ENCODE data around the gene ELN. TPM values are rescaled to one million over a fixed set of nuclear protein-coding genes. Genes with fewer than 3 reads are reported as not detected.
"Not testable (repeated sequence)": the region's sequence is repeated elsewhere in the genome, so short reads cannot be mapped to it uniquely, and the experiment has no call there.

Gene ELN
- total RNA-seq, 1 experiment from 2014 or later = 0.26 TPM

DNA sequence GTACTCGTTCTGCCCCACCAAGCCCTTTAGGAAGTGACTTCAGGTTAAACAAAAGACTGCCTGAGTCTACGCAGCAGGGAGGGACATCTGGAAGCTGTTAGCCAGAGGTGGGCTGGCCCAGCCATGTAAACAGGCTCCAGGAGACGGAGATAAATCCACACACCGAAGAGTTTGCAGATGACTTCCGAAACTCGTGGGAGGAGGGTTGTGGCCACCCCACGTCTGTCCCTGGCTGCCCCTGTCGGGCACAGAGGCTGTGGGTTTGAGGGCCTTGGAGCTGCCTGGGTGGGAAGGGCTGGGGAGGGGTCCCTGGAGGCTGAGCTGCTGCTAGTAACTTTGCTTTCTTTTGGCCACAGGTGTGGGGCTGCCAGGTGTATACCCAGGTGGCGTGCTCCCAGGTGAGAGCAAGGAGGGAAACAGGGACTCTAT lies 15.6 kb downstream of the ELN start:
- in situ Hi-C loops (cut with HindIII; ENCODE audit: low pct_unique_long_range_greater_than_20kb, low sequenced_read_pairs) = no loop called here
- intact Hi-C loops (cut with micrococcal nuclease; ENCODE audit: unreplicated experiment) = no loop called here
- Histone ChIP-seq H3K27me3 (ENCODE audit: control insufficient read depth, insufficient read depth, low read length) (no peaks in the 10 kb centered on the region), H3K4me1 (ENCODE audit: control insufficient read depth, insufficient read depth, low read length) (peaks cover 4% of the 10 kb centered on the region; the same call in 1 of the 2 replicates), H3K9me3 (ENCODE audit: control insufficient read depth, insufficient read depth, low read depth, low read length) (no peaks in the 10 kb centered on the region), H3K36me3 (ENCODE audit: control insufficient read depth, insufficient read depth, low read length) (no peaks in the 10 kb centered on the region), H3K27ac (ENCODE audit: low read length) (no peak overlapping the region), H3K4me3 (ENCODE audit: low read depth in 2 of 2, low read length in 2 of 2) (no peak overlapping the region)
- CTCF ChIA-PET = no interaction called here
- no peak for TF ChIP-seq CTCF (IDR thresholded peaks at IDR 0.05)
- TF ChIP-seq, protein P1, sequence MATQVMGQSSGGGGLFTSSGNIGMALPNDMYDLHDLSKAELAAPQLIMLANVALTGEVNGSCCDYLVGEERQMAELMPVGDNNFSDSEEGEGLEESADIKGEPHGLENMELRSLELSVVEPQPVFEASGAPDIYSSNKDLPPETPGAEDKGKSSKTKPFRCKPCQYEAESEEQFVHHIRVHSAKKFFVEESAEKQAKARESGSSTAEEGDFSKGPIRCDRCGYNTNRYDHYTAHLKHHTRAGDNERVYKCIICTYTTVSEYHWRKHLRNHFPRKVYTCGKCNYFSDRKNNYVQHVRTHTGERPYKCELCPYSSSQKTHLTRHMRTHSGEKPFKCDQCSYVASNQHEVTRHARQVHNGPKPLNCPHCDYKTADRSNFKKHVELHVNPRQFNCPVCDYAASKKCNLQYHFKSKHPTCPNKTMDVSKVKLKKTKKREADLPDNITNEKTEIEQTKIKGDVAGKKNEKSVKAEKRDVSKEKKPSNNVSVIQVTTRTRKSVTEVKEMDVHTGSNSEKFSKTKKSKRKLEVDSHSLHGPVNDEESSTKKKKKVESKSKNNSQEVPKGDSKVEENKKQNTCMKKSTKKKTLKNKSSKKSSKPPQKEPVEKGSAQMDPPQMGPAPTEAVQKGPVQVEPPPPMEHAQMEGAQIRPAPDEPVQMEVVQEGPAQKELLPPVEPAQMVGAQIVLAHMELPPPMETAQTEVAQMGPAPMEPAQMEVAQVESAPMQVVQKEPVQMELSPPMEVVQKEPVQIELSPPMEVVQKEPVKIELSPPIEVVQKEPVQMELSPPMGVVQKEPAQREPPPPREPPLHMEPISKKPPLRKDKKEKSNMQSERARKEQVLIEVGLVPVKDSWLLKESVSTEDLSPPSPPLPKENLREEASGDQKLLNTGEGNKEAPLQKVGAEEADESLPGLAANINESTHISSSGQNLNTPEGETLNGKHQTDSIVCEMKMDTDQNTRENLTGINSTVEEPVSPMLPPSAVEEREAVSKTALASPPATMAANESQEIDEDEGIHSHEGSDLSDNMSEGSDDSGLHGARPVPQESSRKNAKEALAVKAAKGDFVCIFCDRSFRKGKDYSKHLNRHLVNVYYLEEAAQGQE (IDR thresholded peaks at IDR 0.05; ENCODE audit: insufficient read depth in 1 of 2, low read depth in 2 of 2, low read length in 1 of 2) = no peak
- no peak for TF ChIP-seq TCF7L2 (IDR thresholded peaks at IDR 0.05; ENCODE audit: low read depth, low read length)
- TF ChIP-seq POLR2AphosphoS5 (IDR thresholded peaks at IDR 0.05; ENCODE audit: low read depth, low read length) = no peak
- no peak for TF ChIP-seq SIN3A (IDR thresholded peaks at IDR 0.05; ENCODE audit: borderline replicate concordance, insufficient read depth, low read depth, low read length)
- no peak for DNase-seq (ENCODE audit: low read depth, low spot score)
- POLR2A ChIA-PET = no interaction called here
- no peak for ATAC-seq
- BruUV-seq (replicated peaks) = no TSS peak

- TF ChIP-seq TCF7L2 (IDR thresholded peaks at IDR 0.05; ENCODE audit: low read depth, low read length) (no peak), SIN3A (IDR thresholded peaks at IDR 0.05; ENCODE audit: borderline replicate concordance, insufficient read depth, low read depth, low read length) (no peak), CTCF (IDR thresholded peaks at IDR 0.05) (no peak), POLR2AphosphoS5 (IDR thresholded peaks at IDR 0.05; ENCODE audit: low read depth, low read length) (no peak)
- TF ChIP-seq, protein P1 (IDR thresholded peaks at IDR 0.05; ENCODE audit: insufficient read depth in 1 of 2, low read depth in 2 of 2, low read length in 1 of 2) = no peak
- in situ Hi-C loops (cut with HindIII; ENCODE audit: low pct_unique_long_range_greater_than_20kb, low sequenced_read_pairs) = no loop called here
- Histone ChIP-seq H3K27ac (ENCODE audit: low read length) (no peak overlapping the region), H3K27me3 (ENCODE audit: control insufficient read depth, insufficient read depth, low read length) (no peaks in the 10 kb centered on the region), H3K36me3 (ENCODE audit: control insufficient read depth, insufficient read depth, low read length) (no peaks in the 10 kb centered on the region), H3K4me3 (ENCODE audit: low read depth in 2 of 2, low read length in 2 of 2) (no peak overlapping the region), H3K9me3 (ENCODE audit: control insufficient read depth, insufficient read depth, low read depth, low read length) (no peaks in the 10 kb centered on the region), H3K4me1 (ENCODE audit: control insufficient read depth, insufficient read depth, low read length) (peaks cover 4% of the 10 kb centered on the region; the same call in 1 of the 2 replicates)
- no peak for ATAC-seq
- intact Hi-C loops (cut with micrococcal nuclease; ENCODE audit: unreplicated experiment) = no loop called here
- no TSS peak for BruUV-seq (replicated peaks)
- POLR2A ChIA-PET = no interaction called here
- DNase-seq (ENCODE audit: low read depth, low spot score) = no peak
- CTCF ChIA-PET = no interaction called here
These were observed 16.7 kb downstream of the ELN start for GRCh38 chr7:74044366-74045350.

DNA sequence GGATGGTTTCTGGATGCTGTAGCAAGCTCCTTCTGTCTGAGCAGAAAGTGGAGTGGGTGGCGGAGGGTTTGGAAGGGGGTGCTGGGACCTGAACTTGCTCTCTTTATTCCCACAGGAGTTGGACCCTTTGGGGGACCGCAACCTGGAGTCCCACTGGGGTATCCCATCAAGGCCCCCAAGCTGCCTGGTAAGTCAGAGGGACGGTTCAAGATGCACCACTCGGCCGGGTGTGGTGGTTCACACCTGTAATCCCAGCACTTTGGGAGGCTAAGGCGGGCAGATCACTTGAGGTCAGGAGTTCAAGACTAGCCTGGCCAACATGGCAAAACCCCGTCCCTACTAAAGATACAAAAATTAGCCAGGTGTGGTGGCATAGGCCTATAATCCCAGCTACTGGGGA lies 18.6 kb downstream of the ELN start:
- H3K4me3 ChIP-seq (ENCODE audit: low read depth in 2 of 2, low read length in 2 of 2); H3K27ac ChIP-seq (ENCODE audit: low read length); DNase-seq (ENCODE audit: low read depth, low spot score); H3K27me3 ChIP-seq (ENCODE audit: control insufficient read depth, insufficient read depth, low read length); CTCF ChIA-PET; in situ Hi-C loops (cut with HindIII; ENCODE audit: low pct_unique_long_range_greater_than_20kb, low sequenced_read_pairs); H3K4me1 ChIP-seq (ENCODE audit: control insufficient read depth, insufficient read depth, low read length); intact Hi-C loops (cut with micrococcal nuclease; ENCODE audit: unreplicated experiment); POLR2A ChIA-PET; H3K36me3 ChIP-seq (ENCODE audit: control insufficient read depth, insufficient read depth, low read length); H3K9me3 ChIP-seq (ENCODE audit: control insufficient read depth, insufficient read depth, low read depth, low read length); BruUV-seq (replicated peaks); ATAC-seq: not testable (repeated sequence)
